ENCODE data around the gene MYOG.

The MYOG gene

DNA sequence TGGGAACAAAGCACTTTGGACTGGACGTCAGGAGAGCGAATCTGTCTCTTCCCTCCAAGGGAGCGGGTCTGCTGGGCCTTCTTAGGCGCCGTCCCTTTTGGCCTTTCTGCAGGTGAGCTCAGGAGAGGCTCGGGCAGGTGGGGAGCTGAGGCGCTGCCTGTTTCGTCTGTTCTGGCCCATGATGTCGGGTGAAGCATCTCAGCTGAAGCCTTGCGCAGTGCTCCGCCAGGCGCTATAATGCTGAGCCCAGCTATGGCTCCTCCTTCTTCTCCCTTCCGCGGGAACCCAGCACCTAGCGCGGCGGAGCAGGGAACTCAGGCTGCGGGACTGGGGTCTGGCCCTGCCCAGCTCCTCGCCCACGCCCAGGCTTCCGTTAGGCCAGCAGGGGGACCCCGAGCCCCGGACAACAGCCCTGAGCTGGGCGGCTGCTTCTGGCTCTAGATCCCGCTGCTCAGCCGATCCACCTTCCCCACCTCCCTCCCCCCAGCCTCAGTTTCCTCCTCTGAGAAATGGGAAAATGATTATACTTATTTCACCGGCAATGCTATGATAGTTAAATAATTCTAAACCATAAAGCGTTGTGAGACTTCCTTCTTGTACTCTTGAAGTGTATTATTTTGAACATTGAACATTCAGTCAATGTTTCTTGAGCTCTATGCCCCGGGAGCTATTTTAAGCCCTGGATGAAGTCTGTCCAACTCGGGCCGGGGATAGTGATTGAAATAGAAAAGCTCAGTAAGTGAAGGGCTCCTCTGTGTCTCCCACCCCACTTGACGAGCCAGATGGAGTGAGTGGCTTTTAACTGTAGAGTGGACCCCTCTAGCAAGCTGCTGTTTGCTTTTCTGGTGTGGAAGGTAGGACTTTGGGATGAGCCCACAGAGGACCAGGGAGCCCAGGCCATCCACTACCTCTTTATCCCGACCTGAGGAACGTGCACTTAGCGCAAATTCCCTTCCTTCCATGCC is 32.1 kb upstream of the MYOG start:
- DNase-seq: peak in 1 of 2 donors; percentile 8

- no peak for DNase-seq
These were observed 30.4 kb upstream of the MYOG start for GRCh38 chr1:203116091-203116820.

- DNase-seq: no peak
These were observed 28.4 kb upstream of the MYOG start for GRCh38 chr1:203114202-203114601.

- no peak for DNase-seq
These were observed 27.5 kb upstream of the MYOG start for GRCh38 chr1:203113308-203113707.

DNA sequence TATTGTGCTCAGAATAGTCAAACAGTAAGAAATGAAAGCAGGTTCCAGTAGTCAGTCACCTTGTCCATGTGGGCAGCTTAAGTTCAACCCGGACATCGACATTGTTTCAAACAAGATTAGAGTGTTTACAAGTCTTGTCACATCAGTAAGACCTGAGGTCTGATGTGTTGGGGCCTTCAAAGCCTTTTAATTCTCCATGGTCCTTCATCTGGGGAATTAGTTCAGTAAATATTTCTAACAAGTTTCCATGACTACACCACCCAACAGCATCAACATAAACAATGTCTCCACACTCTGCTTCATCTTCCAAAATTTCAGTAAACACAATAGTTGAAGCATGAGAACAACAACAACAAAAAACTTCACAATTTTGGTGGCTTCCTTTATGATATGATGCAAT is 26.7 kb upstream of the MYOG start:
- DNase-seq: no peak

DNA sequence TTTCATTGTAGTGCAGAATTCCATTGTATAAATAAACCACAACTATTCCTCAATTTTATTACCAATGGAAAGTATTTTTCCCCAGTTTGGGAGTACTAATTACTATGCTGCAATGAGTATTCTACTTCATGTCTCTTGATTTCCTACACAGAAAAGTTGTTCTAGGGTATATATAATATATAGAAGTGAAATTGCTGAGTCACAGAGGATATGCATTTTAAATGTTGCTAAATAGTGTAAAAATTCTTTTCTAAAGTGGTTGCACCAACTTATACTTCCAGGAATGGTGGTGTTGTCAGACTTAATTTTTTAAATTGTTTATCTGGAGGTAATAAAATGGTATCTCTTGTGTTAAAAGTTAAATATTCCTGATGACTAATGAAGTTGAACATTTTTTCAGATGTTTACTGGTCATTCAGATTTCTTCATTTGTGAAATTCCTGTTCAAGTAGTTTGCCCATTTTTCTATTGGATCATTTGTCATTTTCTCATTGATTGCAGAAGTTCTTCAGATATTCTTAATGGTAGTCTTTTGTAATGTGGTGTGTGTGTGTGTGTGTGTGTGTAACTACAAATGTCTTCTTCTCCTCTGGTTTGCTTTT is 19.1 kb upstream of the MYOG start:
- DNase-seq: no peak

- no peak for DNase-seq
These were observed 18.1 kb upstream of the MYOG start for GRCh38 chr1:203103829-203104495.

DNA sequence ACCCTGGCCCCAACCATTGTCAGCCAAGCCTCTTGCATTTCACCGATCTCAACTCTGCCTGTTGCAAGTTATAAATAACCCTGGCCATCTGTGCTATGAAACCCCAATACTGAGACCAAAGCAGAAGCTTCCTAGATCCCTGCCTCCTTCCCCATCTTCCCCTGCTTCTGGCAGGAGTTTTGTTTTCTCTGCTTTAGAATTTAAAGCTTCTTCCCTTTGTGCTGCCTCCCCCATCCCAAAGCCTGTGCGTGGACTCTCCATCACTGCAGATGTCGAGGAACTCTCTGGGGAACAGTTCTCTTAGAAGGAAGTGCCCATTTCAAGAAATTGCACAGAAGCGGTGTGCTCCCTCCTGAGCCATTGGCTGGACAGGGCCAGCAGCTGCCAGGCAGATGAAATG is 17.4 kb upstream of the MYOG start:
- DNase-seq: no peak

DNA sequence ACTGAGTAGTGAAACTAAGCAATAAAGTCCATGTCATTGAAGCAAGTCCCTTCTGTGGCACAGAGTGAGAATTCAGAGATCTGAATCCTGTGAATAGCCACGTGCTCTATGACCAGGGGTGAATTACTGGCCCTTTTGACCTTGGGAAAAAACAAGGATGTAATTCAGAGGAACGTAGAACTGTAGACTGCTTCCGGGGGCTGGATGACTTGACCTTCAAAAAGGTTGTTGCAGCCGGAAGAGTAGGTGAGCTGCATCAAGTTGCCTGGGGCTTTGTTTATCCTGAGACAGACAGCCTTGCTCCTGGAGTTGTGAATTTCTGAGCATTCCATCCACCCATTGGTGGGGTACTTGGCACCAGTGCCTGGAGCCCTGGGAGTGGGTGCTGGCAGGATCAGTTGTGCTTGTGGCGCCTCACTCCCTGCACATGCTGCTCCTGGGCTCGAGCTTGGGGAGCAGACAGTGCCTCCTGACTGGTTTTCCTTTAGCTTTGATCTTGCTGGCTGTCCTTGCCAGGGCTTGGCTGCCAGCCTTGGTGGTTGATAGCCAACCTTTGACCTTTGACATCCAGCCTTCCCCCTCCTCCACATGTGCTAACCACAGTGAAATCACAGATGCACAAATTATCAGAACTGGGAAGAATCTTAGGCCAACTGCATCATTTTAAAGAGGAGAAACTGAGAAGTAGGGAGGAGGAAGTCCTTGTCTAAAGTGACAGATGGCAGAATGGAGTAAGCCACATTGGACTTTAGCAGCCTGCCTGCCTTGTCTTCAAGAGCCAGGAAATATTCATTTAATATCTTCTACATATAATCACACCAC is 16.2 kb upstream of the MYOG start:
- DNase-seq: no peak

GRCh38 chr1:203100516-203100869 is 14.7 kb upstream of the MYOG start:
- DNase-seq: no peak

- no peak for DNase-seq
These were observed 14.1 kb upstream of the MYOG start for GRCh38 chr1:203099805-203100515.

- DNase-seq: no peak
These were observed 13.2 kb upstream of the MYOG start for GRCh38 chr1:203098914-203099520.

DNA sequence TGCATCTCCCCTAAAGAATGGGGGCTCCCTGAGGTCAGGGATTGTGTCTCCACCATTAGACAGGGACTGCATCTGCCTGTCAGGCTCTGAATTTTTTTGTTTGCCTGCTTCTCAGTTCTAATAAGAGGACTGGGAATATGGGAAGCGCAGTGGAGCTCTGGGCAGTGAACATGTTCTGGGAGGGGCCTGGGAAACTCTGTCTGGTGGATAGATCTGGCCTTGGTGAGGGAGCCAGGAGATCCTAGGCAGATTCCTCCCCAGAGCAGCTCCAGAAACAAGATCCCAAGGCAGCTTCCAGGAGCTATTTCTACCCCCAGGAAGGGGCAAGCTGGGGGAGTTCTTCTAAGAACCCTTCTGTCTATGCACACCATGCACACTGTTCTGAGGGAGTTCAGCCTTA is 12.6 kb upstream of the MYOG start:
- DNase-seq: no peak

DNA sequence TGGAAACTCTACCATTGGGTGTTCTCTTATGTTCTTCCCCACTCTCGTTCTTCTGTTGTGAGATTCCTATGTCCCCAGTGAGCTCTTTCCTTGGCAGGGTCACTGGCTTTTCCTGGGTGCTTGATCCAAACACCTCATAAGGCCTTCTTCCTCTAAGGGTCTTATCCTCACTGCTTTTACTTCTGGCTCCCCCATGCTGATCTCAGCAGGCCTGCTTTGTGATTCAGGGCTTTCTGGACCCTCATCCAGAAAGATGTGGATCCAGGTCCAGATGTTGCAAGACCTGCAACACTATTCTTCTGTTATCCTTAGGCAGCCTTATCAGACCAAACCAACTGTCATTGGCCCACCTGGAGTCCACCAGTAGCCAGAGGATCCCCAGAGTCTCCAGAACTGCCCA is 11.2 kb upstream of the MYOG start:
- no peak for DNase-seq

GRCh38 chr1:203096566-203096965 is 10.8 kb upstream of the MYOG start:
- no peak for DNase-seq

GRCh38 chr1:203095061-203095690 is 9.4 kb upstream of the MYOG start:
- DNase-seq: no peak

DNA sequence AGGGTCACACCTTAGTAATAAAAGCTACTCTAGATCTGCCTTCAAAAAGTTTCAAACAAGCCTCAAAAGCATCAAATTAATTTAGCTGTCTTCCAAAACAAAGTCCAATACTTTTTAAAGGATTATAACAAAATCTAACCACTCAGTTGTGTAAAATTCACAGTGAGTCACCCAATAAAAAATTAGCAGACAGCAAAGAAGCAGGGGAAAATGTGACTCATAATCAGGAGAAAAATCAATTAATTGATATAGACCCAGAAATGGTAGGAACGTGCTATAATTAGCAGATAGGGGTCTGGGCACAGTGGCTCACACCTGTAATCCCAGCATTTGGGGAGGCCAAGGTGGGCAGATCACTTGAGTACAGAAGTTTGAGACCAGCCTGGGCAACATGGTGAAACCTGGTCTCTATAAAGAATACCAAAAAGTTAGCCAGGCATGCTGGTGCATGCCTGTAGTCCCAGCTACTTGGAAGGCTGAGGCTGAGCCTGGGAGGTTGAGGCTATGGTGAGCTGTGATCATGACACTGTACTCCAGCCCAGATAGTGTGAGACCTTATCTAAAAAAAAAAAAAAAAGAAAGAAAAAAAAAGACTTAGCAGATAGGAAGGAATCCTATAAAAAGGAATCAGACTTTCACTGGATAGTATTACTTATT is 8.1 kb upstream of the MYOG start:
- no peak for DNase-seq

DNA sequence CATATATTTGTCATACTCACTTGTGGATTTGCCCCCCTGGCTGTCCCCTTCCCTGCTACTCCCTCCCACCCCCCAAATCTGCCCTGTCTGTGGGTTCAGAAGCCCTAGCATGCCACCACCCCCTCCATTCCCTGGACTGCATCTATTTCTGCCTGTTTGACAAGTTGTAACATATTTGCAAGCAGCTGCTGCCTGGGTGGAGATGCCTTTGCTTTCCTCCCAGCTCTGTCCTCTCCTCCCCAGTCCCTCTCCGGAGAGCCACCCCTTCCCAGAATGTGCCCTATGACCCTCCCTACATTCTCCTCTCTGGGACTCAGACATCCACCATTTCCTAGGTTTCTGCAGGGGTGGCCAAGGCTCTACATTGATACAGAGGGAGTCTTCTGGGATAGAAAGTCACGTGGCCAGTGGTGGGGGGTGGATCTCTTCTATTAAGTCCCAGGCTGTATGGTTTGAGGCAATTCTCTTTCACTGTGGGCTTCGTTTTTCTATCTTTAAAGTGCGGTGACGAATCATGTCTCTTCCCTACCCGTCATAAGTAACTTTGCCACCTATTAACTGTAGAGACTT is 6.0 kb upstream of the MYOG start:
- no peak for DNase-seq

GRCh38 chr1:203091199-203091477 is 5.3 kb upstream of the MYOG start:
- no peak for DNase-seq
